Astrocyte of the spinal cord (primary cell): Measurements from ENCODE around the gene SLC38A3.

ENCODE experiments used
- DNase-seq: peaks from one replicate; pipeline ENCODE4 v3.0.0; 2011; ENCODE audit warnings: low read depth, low spot score
- H3K4me3 ChIP-seq: 2 replicates; pipeline ENCODE4 v1.5.1; 2011; ENCODE audit warnings: low read depth, mild to moderate bottlenecking, low read length, moderate library complexity
- in situ Hi-C: cut with HindIII; loops from 2 replicates; pipeline ENCODE4 v1.10.0; 2017; ENCODE audit warnings: low sequenced_read_pairs
- TF ChIP-seq, protein P1 (sequence below): IDR thresholded peaks from 2 replicates; pipeline ENCODE4 v1.5.1; 2012; ENCODE audit warnings: low read depth, mild to moderate bottlenecking, low read length, inconsistent platforms

SLC38A3 gene

GRCh38 chr3:50189274-50189673, 15.8 kb upstream of the SLC38A3 start:
- TF ChIP-seq, protein P1, sequence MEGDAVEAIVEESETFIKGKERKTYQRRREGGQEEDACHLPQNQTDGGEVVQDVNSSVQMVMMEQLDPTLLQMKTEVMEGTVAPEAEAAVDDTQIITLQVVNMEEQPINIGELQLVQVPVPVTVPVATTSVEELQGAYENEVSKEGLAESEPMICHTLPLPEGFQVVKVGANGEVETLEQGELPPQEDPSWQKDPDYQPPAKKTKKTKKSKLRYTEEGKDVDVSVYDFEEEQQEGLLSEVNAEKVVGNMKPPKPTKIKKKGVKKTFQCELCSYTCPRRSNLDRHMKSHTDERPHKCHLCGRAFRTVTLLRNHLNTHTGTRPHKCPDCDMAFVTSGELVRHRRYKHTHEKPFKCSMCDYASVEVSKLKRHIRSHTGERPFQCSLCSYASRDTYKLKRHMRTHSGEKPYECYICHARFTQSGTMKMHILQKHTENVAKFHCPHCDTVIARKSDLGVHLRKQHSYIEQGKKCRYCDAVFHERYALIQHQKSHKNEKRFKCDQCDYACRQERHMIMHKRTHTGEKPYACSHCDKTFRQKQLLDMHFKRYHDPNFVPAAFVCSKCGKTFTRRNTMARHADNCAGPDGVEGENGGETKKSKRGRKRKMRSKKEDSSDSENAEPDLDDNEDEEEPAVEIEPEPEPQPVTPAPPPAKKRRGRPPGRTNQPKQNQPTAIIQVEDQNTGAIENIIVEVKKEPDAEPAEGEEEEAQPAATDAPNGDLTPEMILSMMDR: peak; percentile 94
- in situ Hi-C loops: no loop called here
- peak; percentile 79 for DNase-seq
- H3K4me3 ChIP-seq: no peak overlapping the region

GRCh38 chr3:50189989-50190388, 15.1 kb upstream of the SLC38A3 start:
- TF ChIP-seq, protein P1: no peak
- no peak overlapping the region for H3K4me3 ChIP-seq
- in situ Hi-C loops: no loop called here
- no peak for DNase-seq

DNA sequence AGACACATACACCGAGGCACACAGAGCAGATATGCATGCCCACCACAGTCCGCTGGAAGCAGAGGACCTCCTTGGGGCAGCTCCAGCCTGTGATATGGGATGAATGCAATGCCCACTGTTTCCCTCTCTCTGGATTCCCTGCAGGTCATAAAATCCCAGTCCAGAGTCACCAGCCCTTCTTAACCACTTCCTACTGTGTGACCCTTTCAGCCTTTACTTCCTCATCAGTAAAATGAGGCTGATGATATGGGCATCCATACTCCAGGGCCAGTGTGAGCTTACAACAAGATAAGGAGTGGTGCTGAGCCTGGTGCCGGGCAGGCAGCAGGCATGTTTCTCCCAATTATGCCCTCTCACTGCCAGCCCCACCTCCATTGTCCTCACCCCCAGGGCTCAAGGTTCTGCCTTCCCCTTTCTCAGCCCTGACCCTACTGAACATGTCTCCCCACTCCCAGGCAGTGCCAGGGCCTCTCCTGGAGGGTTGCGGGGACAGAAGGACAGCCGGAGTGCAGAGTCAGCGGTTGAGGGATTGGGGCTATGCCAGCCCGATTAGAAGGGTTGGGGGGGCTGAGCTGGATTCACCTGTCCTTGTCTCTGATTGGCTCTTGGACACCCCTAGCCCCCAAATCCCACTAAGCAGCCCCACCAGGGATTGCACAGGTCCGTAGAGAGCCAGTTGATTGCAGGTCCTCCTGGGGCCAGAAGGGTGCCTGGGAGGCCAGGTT, 14.0 kb upstream of the SLC38A3 start, which contains the start of gene GNAT1:
TSS of gene GNAT1 (plus strand) at position 675 of the 725 bp plus-strand sequence. CDS start 116 bp downstream, outside the sequence.
- no peak within 1 kb of the TSS for H3K4me3 ChIP-seq
- no peak for DNase-seq
- in situ Hi-C loops: no loop called here
- TF ChIP-seq, protein P1: no peak

- no peak overlapping the region for H3K4me3 ChIP-seq
- in situ Hi-C loops: no loop called here
- TF ChIP-seq, protein P1: no peak
- DNase-seq: no peak
These were observed 12.9 kb upstream of the SLC38A3 start for GRCh38 chr3:50192124-50192523.

DNA sequence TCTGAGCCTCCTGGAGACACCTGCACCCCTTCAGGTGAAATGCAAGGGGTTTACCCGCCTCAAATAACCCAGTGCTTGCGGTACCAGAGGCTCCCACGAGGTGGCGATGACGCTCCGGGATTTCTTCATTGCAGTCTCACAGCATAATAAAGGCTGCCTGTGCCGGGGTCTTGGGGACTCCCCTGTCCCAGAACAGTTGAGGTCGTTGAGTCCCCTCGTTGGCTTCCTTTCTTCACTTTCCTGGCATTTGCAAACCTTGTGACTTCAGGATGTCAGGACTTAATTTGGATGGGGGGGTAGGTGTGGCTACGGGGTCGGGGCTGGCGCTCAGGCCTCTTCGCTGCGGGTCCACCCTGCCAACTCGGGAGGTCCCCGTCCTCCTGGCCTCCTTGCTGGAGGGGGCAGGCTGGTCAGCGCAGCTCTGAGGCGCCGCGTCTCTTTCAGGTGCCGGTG, 12.4 kb upstream of the SLC38A3 start:
- in situ Hi-C loops: no loop called here
- peak; percentile 44 for DNase-seq
- TF ChIP-seq, protein P1: peak; percentile 95
- H3K4me3 ChIP-seq: no peak overlapping the region

DNA sequence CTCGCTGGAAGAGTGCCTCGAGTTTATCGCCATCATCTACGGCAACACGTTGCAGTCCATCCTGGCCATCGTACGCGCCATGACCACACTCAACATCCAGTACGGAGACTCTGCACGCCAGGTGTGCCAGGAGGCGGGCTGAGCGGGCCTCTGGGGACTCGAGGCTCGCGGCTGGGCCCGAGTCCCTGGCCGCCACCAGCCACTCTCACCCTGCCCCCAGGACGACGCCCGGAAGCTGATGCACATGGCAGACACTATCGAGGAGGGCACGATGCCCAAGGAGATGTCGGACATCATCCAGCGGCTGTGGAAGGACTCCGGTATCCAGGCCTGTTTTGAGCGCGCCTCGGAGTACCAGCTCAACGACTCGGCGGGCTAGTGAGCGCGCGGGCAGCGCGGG, 11.8 kb upstream of the SLC38A3 start:
- DNase-seq: no peak
- no peak overlapping the region for H3K4me3 ChIP-seq
- in situ Hi-C loops: no loop called here
- TF ChIP-seq, protein P1: no peak
